HCT116 (cell line): ENCODE results near the gene LIPI. TPM values are rescaled to one million over a fixed set of nuclear protein-coding genes. Genes with fewer than 3 reads are reported as not detected.

ENCODE experiments used
- ATAC-seq: fragments of 200-7000 bp; cut with Tn5 transposase; 2 replicates; pipeline ENCODE4 v1.9.1; 2020; ENCODE audit warnings: mild to moderate bottlenecking, moderate library complexity
- BruUV-seq: library from RNA; stranded (reverse); fragments of 400-500 nt; replicated peaks from 2 replicates; lab custom pipeline; 2021; lab: Mats Ljungman, UMichigan
- CTCF ChIA-PET: fragments of 300-600 bp; sonication (Branson Sonifier 250); formaldehyde crosslinking; loops from one replicate; lab custom pipeline; 2021; ENCODE audit warnings: antibody characterized with exemption; lab: Charles Lee
- POLR2A ChIA-PET: fragments of 300-600, 350-600 bp; sonication (Branson Sonifier 250); formaldehyde crosslinking; loops from one replicate; lab custom pipeline; 2021; ENCODE audit warnings: antibody characterized with exemption; lab: Charles Lee
- RAD21 ChIA-PET, 2 experiments: fragments of 300-600 bp; sonication (Branson Sonifier 250); formaldehyde crosslinking; loops; one replicate each; lab custom pipeline; 2023; ENCODE audit warnings: low total read pairs in 2 of 2; ENCODE audit not compliant: uncharacterized antibody in 2 of 2, unreplicated experiment in 2 of 2, low non-redundant PET in 1 of 2; lab: Charles Lee
- DNase-seq: peaks from one replicate; pipeline ENCODE4 v3.0.0-alpha.2; 2010; ENCODE audit warnings: low read depth, low spot score
- H2AFZ ChIP-seq: fragments of 200-600 bp; shearing (Covaris generic), sonication (generic); 2 replicates; pipeline ENCODE4 v1.6.1; 2017; ENCODE audit warnings: low read depth, mixed run types, mixed read lengths, antibody characterized with exemption, low read length; ENCODE audit not compliant: poor library complexity, severe bottlenecking
- H3K27ac ChIP-seq: 2 replicates; pipeline ENCODE4 v1.5.1; 2012; ENCODE audit warnings: low read depth, low read length
- H3K27me3 ChIP-seq: fragments of 200-600 bp; sonication (generic); 2 replicates; pipeline ENCODE4 v1.6.1; 2016; ENCODE audit warnings: mixed run types, low read length, mixed read lengths; ENCODE audit not compliant: insufficient read depth
- H3K36me3 ChIP-seq, 2 experiments: fragments of 200-500 bp in 1 of 2; fragments of 200-600 bp in 1 of 2; sonication (Bioruptor generic) in 1 of 2; sonication (generic) in 1 of 2; 2 replicates each; pipeline versions ENCODE4 v1.5.1 to v1.6.1; 2014 to 2016; ENCODE audit warnings: low read length in 2 of 2, inconsistent platforms in 1 of 2, mixed read lengths in 1 of 2, mixed run types in 1 of 2; ENCODE audit not compliant: insufficient read depth in 2 of 2, control insufficient read depth in 1 of 2
- H3K4me1 ChIP-seq, 2 experiments: fragments of 200-600 bp in 1 of 2; sonication (generic) in 1 of 2; 2 replicates each; pipeline versions ENCODE4 v1.5.1 to v1.6.1; 2012 to 2017; ENCODE audit warnings: low read length in 2 of 2, inconsistent platforms in 1 of 2, mild to moderate bottlenecking in 1 of 2, mixed read lengths in 1 of 2, mixed run types in 1 of 2, moderate library complexity in 1 of 2; ENCODE audit not compliant: insufficient read depth in 2 of 2, control insufficient read depth in 1 of 2
- H3K4me2 ChIP-seq: fragments of 200-600 bp; sonication (generic); 2 replicates; pipeline ENCODE4 v1.6.1; 2017; ENCODE audit warnings: mixed run types, low read length, mixed read lengths
- H3K4me3 ChIP-seq, 2 experiments: fragments of 200-600 bp in 1 of 2; sonication (generic) in 1 of 2; replicated peaks in 1 of 2; 2 replicates each; pipeline ENCODE4 v1.5.1; 2011 to 2016; ENCODE audit warnings: low read length in 2 of 2, control low read depth in 1 of 2, low read depth in 1 of 2, mild to moderate bottlenecking in 1 of 2, mixed read lengths in 1 of 2, mixed run types in 1 of 2
- H3K79me2 ChIP-seq: fragments of 200-600 bp; sonication (generic); 2 replicates; pipeline ENCODE4 v1.6.1; 2017; ENCODE audit warnings: mild to moderate bottlenecking, mixed run types, low read length, moderate library complexity, mixed read lengths; ENCODE audit not compliant: insufficient read depth
- H3K9ac ChIP-seq: fragments of 200-600 bp; sonication (generic); 2 replicates; pipeline ENCODE4 v1.6.1; 2016; ENCODE audit warnings: low read length, mixed read lengths
- H3K9me2 ChIP-seq: fragments of 200-600 bp; sonication (generic), shearing (Covaris generic); 2 replicates; pipeline ENCODE4 v1.6.1; 2017; ENCODE audit warnings: mixed run types, mild to moderate bottlenecking, moderate library complexity; ENCODE audit not compliant: insufficient read depth
- H3K9me3 ChIP-seq, 2 experiments: fragments of 200-500 bp in 1 of 2; fragments of 200-600 bp in 1 of 2; sonication (Bioruptor generic) in 1 of 2; sonication (generic) in 1 of 2; 2 replicates each; pipeline ENCODE4 v1.6.1; 2014 to 2017; ENCODE audit warnings: low read length in 2 of 2, mixed read lengths in 2 of 2, inconsistent platforms in 1 of 2, low read depth in 1 of 2, mild to moderate bottlenecking in 1 of 2, mixed run types in 1 of 2, moderate library complexity in 1 of 2; ENCODE audit not compliant: control insufficient read depth in 1 of 2, insufficient read depth in 1 of 2
- H4K20me1 ChIP-seq: fragments of 200-600 bp; sonication (generic), shearing (Covaris generic); 2 replicates; pipeline ENCODE4 v1.6.1; 2017; ENCODE audit warnings: mixed run types, mild to moderate bottlenecking, moderate library complexity; ENCODE audit not compliant: insufficient read depth
- ATF3 ChIP-seq: IDR thresholded peaks from 2 replicates; pipeline ENCODE4 v1.6.1; 2012
- CBX3 ChIP-seq: IDR thresholded peaks from 2 replicates; pipeline ENCODE4 v1.6.1; 2012; ENCODE audit warnings: low read depth
- CTCF ChIP-seq, 3 experiments: fragments of 200-600 bp in 1 of 3; sonication (generic) in 1 of 3; IDR thresholded peaks in 2 of 3; conservative IDR thresholded peaks in 1 of 3; 2 replicates each; pipeline ENCODE4 v1.5.1; 2012 to 2017; ENCODE audit warnings: low read depth in 2 of 3, low read length in 2 of 3, antibody characterized with exemption in 1 of 3, borderline replicate concordance in 1 of 3, control low read depth in 1 of 3, mild to moderate bottlenecking in 1 of 3, mixed read lengths in 1 of 3, mixed run types in 1 of 3, moderate library complexity in 1 of 3; ENCODE audit not compliant: insufficient read depth in 1 of 3
- EGR1 ChIP-seq: IDR thresholded peaks from 2 replicates; pipeline ENCODE4 v1.6.1; 2012; ENCODE audit warnings: low read depth
- EZH2phosphoT487 ChIP-seq: fragments of 200-600 bp; IDR thresholded peaks from 2 replicates; pipeline ENCODE4 v1.6.1; 2018; ENCODE audit warnings: antibody characterized with exemption, borderline replicate concordance
- FOSL1 ChIP-seq: IDR thresholded peaks from 2 replicates; pipeline ENCODE4 v1.6.1; 2012; ENCODE audit warnings: low read depth
- MAX ChIP-seq: IDR thresholded peaks from 2 replicates; pipeline ENCODE4 v1.6.1; 2012
- POLR2AphosphoS5 ChIP-seq: IDR thresholded peaks from 2 replicates; pipeline ENCODE4 v1.6.1; 2011; ENCODE audit warnings: mild to moderate bottlenecking, low read depth, low read length, moderate library complexity
- RAD21 ChIP-seq: IDR thresholded peaks from 2 replicates; pipeline ENCODE4 v1.6.1; 2012; ENCODE audit warnings: low read depth, mild to moderate bottlenecking
- REST ChIP-seq: IDR thresholded peaks from 2 replicates; pipeline ENCODE4 v1.6.1; 2012; ENCODE audit warnings: low read depth
- SP1 ChIP-seq: IDR thresholded peaks from 2 replicates; pipeline ENCODE4 v1.6.1; 2012; ENCODE audit warnings: low read depth
- YY1 ChIP-seq: IDR thresholded peaks from 2 replicates; pipeline ENCODE4 v1.6.1; 2011; ENCODE audit warnings: low read length, low read depth, moderate library complexity, mild to moderate bottlenecking; ENCODE audit not compliant: insufficient replicate concordance; ENCODE audit errors: extremely low read depth
- ZBTB33 ChIP-seq: IDR thresholded peaks from 2 replicates; pipeline ENCODE4 v1.6.1; 2011; ENCODE audit warnings: mild to moderate bottlenecking, low read length, moderate library complexity; ENCODE audit not compliant: insufficient replicate concordance; ENCODE audit errors: extremely low read depth
- ZFX ChIP-seq: fragments of 450-650 bp; IDR thresholded peaks from 2 replicates; pipeline ENCODE4 v1.6.1; 2017
- intact Hi-C: fragments of 100-400 bp; cut with micrococcal nuclease; formaldehyde crosslinking; loops from 2 replicates; pipeline ENCODE4 v1.10.0; 2022
- total RNA-seq: library from RNA; stranded (reverse); gene quantifications from one replicate; pipeline ENCODE4 v1.2.1, GENCODE V29; 2021; ENCODE audit not compliant: unreplicated experiment

Gene LIPI
- total RNA-seq, 1 experiment from 2014 or later = not detected

DNA sequence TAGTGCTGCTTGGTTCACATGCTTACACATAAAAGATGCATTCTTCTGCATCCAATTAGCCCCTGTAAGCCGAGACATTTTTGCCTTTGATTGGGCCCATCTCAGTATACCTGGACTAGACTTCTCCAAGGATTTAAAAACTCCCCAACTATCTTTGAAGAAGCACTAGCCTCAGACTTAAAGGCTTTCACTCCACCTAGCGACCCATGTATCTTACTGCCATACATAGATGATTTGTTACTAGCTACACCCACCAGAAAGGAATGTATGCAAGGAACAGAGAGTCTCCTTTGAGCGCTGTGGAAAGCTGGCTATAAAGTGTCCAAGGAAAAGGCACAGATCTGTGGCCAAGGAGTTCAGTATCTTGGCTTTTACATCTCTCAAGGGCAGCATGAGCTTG is 91.7 kb downstream of the LIPI start:
- no peaks in the 10 kb centered on the region for H3K27me3 ChIP-seq
- H3K4me3 ChIP-seq = no peak overlapping the region
- no peak overlapping the region for H2AFZ ChIP-seq
- no peaks in the 10 kb centered on the region for H3K4me1 ChIP-seq
- intact Hi-C loops = no loop called here
- H3K4me2 ChIP-seq = no peak overlapping the region
- CTCF ChIA-PET = no interaction called here
- TF ChIP-seq EZH2phosphoT487 = no peak
- TF ChIP-seq CTCF (IDR thresholded peaks at IDR 0.05 in 2 of 3, conservative IDR thresholded peaks at IDR 0.05 in 1 of 3; ENCODE audit: borderline replicate concordance in 1 of 3, insufficient read depth in 1 of 3, low read depth in 2 of 3, low read length in 2 of 3) = no peak
- no peak for TF ChIP-seq ATF3
- no peak for TF ChIP-seq FOSL1
- no peak for TF ChIP-seq RAD21
- TF ChIP-seq CBX3 = no peak
- TF ChIP-seq SP1 = no peak
- TF ChIP-seq ZBTB33 = no peak
- TF ChIP-seq REST = no peak
- TF ChIP-seq YY1 = no peak
- no peak for TF ChIP-seq MAX
- no peak for TF ChIP-seq POLR2AphosphoS5
- no peak for TF ChIP-seq ZFX
- TF ChIP-seq EGR1 = no peak
- POLR2A ChIA-PET = no interaction called here
- H3K9ac ChIP-seq = no peak overlapping the region
- no peak for ATAC-seq
- no peak overlapping the region for H3K27ac ChIP-seq
- RAD21 ChIA-PET = no interaction called here
- H4K20me1 ChIP-seq = no peaks in the 10 kb centered on the region
- peaks cover 4 to 41% of the 10 kb centered on the region in 2 experiments; a peak in 2 of 4 replicates for H3K9me3 ChIP-seq
- DNase-seq = no peak
- H3K36me3 ChIP-seq = no peaks in the 10 kb centered on the region
- H3K79me2 ChIP-seq = no peaks in the 10 kb centered on the region
- no peaks in the 10 kb centered on the region for H3K9me2 ChIP-seq
- BruUV-seq = no TSS peak
